ENCODE data around the gene TMEM161A. TPM values are rescaled to one million over a fixed set of nuclear protein-coding genes. Genes with fewer than 3 reads are reported as not detected.

The TMEM161A gene
- total and polyA plus RNA-seq, 2 of the 13 experiments (the other 11 are each of a cell fraction or from before 2014, with no cell fraction given) = 25.9 to 31.4 TPM

DNA sequence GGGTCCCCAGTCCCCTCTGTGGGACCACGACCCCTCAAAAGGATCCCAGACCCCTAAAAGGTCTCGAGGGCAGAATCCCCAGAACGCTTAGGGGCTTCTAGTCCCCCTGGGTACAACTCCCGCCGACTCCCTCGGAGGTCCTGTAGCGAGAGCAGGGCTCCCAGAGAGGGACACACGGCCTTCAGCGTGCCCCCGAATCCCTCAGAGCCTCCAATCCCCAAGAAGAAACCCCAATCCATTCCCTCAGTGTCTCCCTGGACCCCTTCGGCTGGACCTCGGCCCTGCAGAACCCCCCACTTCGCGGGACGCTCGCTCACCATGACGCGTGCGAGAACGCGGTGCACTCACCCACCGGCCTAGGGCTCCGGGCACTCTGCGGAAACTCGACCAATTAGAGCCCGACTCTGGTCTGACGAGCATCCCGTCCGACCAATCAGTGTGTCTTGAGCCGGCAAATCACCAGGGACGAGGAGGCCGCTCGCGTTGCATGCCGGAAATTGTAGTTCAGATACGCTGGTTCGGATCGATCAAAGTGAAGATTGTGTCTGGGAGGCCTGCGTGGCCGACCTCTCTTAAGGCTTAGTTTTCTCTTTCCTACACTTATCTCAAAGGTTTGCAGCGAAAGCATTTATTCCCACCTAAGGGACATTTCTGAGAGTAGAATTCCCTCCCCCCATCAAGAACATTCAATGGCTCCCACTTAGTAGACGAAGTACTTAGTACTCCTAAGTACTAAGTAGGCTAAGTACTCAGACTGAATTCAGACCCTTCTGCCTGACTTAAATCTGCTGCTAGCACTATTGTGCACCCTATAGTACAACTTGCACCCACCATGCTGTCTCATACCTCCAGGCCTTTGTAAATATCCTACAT lies at the start of gene TMEM161A (continued):
- TF ChIP-seq MBNL3 (CRISPR knock-in tag; conservative IDR thresholded peaks at IDR 0.05) (no peak), ZNF143 (CRISPR knock-in tag; IDR thresholded peaks at IDR 0.05) (peak; percentile 97), ATRX (CRISPR knock-in tag; IDR thresholded peaks at IDR 0.05; ENCODE audit: borderline replicate concordance) (no peak), ZFP1 (CRISPR knock-in tag; IDR thresholded peaks at IDR 0.05) (no peak), ZBTB7A (CRISPR knock-in tag; IDR thresholded peaks at IDR 0.05) (0 out of 2 replicates have a peak, but pooled peaks have one; percentile 6), HNF4G (IDR thresholded peaks at IDR 0.05; ENCODE audit: borderline replicate concordance, low read depth, low read length) (no peak), HNF4G (CRISPR knock-in tag; IDR thresholded peaks at IDR 0.05; ENCODE audit: borderline replicate concordance, low read depth) (no peak), TOE1 (CRISPR knock-in tag; IDR thresholded peaks at IDR 0.05) (no peak), SAP130 (CRISPR knock-in tag; IDR thresholded peaks at IDR 0.05; ENCODE audit: low read depth) (peak; percentile 88), KDM6A (CRISPR knock-in tag; IDR thresholded peaks at IDR 0.05; ENCODE audit: low read depth) (no peak), MATR3 (CRISPR knock-in tag; IDR thresholded peaks at IDR 0.05) (no peak), ZSCAN20 (CRISPR knock-in tag; IDR thresholded peaks at IDR 0.05; ENCODE audit: borderline replicate concordance) (no peak), ZNF354B (CRISPR knock-in tag; IDR thresholded peaks at IDR 0.05) (no peak), ZFP36L1 (CRISPR knock-in tag; IDR thresholded peaks at IDR 0.05) (no peak), ZNF790 (CRISPR knock-in tag; IDR thresholded peaks at IDR 0.05; ENCODE audit: borderline replicate concordance) (no peak), FOXA3 (CRISPR knock-in tag; IDR thresholded peaks at IDR 0.05) (no peak)
- TF ChIP-seq, protein P1, sequence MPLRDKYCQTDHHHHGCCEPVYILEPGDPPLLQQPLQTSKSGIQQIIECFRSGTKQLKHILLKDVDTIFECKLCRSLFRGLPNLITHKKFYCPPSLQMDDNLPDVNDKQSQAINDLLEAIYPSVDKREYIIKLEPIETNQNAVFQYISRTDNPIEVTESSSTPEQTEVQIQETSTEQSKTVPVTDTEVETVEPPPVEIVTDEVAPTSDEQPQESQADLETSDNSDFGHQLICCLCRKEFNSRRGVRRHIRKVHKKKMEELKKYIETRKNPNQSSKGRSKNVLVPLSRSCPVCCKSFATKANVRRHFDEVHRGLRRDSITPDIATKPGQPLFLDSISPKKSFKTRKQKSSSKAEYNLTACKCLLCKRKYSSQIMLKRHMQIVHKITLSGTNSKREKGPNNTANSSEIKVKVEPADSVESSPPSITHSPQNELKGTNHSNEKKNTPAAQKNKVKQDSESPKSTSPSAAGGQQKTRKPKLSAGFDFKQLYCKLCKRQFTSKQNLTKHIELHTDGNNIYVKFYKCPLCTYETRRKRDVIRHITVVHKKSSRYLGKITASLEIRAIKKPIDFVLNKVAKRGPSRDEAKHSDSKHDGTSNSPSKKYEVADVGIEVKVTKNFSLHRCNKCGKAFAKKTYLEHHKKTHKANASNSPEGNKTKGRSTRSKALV (CRISPR knock-in tag; IDR thresholded peaks at IDR 0.05) = peak; percentile 44; the same call in 1 of the 2 replicates
- TF ChIP-seq, protein P2, sequence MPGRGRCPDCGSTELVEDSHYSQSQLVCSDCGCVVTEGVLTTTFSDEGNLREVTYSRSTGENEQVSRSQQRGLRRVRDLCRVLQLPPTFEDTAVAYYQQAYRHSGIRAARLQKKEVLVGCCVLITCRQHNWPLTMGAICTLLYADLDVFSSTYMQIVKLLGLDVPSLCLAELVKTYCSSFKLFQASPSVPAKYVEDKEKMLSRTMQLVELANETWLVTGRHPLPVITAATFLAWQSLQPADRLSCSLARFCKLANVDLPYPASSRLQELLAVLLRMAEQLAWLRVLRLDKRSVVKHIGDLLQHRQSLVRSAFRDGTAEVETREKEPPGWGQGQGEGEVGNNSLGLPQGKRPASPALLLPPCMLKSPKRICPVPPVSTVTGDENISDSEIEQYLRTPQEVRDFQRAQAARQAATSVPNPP (CRISPR knock-in tag; IDR thresholded peaks at IDR 0.05) = no peak
- TF ChIP-seq, protein P3, sequence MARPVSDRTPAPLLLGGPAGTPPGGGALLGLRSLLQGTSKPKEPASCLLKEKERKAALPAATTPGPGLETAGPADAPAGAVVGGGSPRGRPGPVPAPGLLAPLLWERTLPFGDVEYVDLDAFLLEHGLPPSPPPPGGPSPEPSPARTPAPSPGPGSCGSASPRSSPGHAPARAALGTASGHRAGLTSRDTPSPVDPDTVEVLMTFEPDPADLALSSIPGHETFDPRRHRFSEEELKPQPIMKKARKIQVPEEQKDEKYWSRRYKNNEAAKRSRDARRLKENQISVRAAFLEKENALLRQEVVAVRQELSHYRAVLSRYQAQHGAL (CRISPR knock-in tag; IDR thresholded peaks at IDR 0.05; ENCODE audit: not compliant biosample characterization) = no peak
- TF ChIP-seq, protein P4, sequence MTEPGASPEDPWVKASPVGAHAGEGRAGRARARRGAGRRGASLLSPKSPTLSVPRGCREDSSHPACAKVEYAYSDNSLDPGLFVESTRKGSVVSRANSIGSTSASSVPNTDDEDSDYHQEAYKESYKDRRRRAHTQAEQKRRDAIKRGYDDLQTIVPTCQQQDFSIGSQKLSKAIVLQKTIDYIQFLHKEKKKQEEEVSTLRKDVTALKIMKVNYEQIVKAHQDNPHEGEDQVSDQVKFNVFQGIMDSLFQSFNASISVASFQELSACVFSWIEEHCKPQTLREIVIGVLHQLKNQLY (CRISPR knock-in tag; IDR thresholded peaks at IDR 0.05) = 0 out of 2 replicates have a peak, but pooled peaks have one; percentile 14
- TF ChIP-seq, protein P5, sequence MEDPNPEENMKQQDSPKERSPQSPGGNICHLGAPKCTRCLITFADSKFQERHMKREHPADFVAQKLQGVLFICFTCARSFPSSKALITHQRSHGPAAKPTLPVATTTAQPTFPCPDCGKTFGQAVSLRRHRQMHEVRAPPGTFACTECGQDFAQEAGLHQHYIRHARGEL (CRISPR knock-in tag; IDR thresholded peaks at IDR 0.05) = no peak
- TF ChIP-seq, protein P6, sequence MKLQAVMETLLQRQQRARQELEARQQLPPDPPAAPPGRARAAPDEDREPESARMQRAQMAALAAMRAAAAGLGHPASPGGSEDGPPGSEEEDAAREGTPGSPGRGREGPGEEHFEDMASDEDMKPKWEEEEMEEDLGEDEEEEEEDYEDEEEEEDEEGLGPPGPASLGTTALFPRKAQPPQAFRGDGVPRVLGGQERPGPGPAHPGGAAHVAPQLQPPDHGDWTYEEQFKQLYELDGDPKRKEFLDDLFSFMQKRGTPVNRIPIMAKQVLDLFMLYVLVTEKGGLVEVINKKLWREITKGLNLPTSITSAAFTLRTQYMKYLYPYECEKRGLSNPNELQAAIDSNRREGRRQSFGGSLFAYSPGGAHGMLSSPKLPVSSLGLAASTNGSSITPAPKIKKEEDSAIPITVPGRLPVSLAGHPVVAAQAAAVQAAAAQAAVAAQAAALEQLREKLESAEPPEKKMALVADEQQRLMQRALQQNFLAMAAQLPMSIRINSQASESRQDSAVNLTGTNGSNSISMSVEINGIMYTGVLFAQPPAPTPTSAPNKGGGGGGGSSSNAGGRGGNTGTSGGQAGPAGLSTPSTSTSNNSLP (IDR thresholded peaks at IDR 0.05; ENCODE audit: low read depth, low read length) = peak; percentile 31; the same call in 1 of the 2 replicates
- TF ChIP-seq, protein P7, sequence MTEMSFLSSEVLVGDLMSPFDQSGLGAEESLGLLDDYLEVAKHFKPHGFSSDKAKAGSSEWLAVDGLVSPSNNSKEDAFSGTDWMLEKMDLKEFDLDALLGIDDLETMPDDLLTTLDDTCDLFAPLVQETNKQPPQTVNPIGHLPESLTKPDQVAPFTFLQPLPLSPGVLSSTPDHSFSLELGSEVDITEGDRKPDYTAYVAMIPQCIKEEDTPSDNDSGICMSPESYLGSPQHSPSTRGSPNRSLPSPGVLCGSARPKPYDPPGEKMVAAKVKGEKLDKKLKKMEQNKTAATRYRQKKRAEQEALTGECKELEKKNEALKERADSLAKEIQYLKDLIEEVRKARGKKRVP (CRISPR knock-in tag; IDR thresholded peaks at IDR 0.05) = no peak
